Cardiac muscle cell (in vitro differentiated cells and primary cell): ENCODE measurements around the gene ZNF316. TPM values are rescaled to one million over a fixed set of nuclear protein-coding genes. Genes with fewer than 3 reads are reported as not detected.

Source experiments
- DNase-seq, 2 donors: peaks; one replicate each; pipeline versions ENCODE4 v3.0.0 to v3.0.0-alpha.2; 2010 to 2017; ENCODE audit warnings: low read depth in 1 of 2, low spot score in 1 of 2
- H3K27ac ChIP-seq: fragments of 200-600 bp; sonication (generic); 2 replicates; pipeline ENCODE4 v1.5.1; 2016
- H3K27me3 ChIP-seq: fragments of 200-600 bp; sonication (generic); 2 replicates; pipeline ENCODE4 v1.6.0; 2016; ENCODE audit warnings: control low read depth
- H3K36me3 ChIP-seq: fragments of 200-600 bp; sonication (generic); 2 replicates; pipeline ENCODE4 v1.5.1; 2016; ENCODE audit warnings: control low read depth
- H3K4me1 ChIP-seq: fragments of 200-600 bp; sonication (generic); 2 replicates; pipeline ENCODE4 v1.8.1; 2017; ENCODE audit warnings: low read depth, mild to moderate bottlenecking, mixed run types
- H3K4me3 ChIP-seq: fragments of 200-600 bp; sonication (generic); 2 replicates; pipeline ENCODE4 v1.5.1; 2016; ENCODE audit warnings: mild to moderate bottlenecking
- H3K9me3 ChIP-seq: fragments of 200-600 bp; sonication (generic); 2 replicates; pipeline ENCODE4 v1.5.1; 2017; ENCODE audit warnings: low read depth, mild to moderate bottlenecking, control low read depth
- polyA plus RNA-seq: library from polyadenylated mRNA; unstranded; fragments of >200 nt; fragmentation: Nextera tagmentation; extraction: Ambion mirVana; gene quantifications from 2 replicates; pipeline ENCODE4 v1.2.1, GENCODE V29; 2016
- total RNA-seq: library from RNA; depleted of rRNA; stranded (reverse); fragments of >200 nt; gene quantifications from 2 replicates; pipeline ENCODE4 v1.2.3, GENCODE V29; 2016
- TF ChIP-seq, protein P1 (sequence below): IDR thresholded peaks from 2 replicates; pipeline ENCODE4 v1.5.1; 2012; ENCODE audit warnings: low read depth, mild to moderate bottlenecking, low read length

ZNF316 gene
- total RNA-seq, result 21.3 and 40.6 TPM in 2 replicates
- polyA plus RNA-seq, result 24.9 and 26.6 TPM in 2 replicates

DNA sequence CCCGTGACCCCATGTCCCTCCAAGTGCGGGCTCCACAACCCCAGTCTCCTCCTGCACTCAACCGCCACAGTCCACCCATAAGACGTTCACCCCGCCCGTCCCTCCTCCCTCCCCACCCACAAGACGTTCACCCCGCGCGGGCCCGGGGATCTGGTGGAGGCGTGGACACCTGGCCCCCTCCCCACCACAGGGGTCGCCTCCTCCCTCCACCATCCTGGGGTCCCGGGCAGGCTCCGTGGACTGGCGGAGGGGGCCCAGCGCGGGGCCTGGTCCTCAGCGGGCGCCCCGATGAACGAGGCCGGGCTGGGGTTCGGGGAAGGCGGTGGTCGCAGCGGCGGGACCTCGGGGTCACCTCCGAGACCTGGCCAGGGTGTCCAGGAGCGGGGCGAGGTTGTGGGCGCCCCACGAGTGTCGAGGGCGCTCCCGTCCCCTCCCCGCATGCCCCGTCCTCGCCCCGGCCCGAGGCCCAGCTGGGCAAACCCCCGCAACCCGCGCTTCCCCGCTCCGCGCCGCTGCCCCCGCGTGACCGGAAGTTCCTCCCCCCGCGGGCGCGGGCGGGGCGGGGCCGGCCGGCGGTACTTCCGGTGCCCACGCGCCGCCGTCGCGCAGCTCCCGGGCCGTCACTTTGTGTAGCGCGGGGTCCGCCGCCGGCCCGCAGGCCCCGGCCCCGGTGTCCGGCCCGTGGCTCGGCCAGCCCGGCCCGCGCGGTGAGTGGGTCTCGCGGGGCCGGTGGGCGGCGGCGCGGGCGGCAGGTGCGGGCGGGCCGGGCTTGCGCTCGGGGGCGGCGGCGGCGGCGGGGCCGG, at the start of gene ZNF316:
TSS of gene ZNF316 (plus strand) at position 578 of the 803 bp plus-strand sequence. CDS start 5,092 bp downstream, outside the sequence.
- Histone ChIP-seq H3K27ac (peak within 1 kb of the TSS; percentile 50), H3K9me3 (no peaks in the 10 kb centered on the region)
- TF ChIP-seq, protein P1, sequence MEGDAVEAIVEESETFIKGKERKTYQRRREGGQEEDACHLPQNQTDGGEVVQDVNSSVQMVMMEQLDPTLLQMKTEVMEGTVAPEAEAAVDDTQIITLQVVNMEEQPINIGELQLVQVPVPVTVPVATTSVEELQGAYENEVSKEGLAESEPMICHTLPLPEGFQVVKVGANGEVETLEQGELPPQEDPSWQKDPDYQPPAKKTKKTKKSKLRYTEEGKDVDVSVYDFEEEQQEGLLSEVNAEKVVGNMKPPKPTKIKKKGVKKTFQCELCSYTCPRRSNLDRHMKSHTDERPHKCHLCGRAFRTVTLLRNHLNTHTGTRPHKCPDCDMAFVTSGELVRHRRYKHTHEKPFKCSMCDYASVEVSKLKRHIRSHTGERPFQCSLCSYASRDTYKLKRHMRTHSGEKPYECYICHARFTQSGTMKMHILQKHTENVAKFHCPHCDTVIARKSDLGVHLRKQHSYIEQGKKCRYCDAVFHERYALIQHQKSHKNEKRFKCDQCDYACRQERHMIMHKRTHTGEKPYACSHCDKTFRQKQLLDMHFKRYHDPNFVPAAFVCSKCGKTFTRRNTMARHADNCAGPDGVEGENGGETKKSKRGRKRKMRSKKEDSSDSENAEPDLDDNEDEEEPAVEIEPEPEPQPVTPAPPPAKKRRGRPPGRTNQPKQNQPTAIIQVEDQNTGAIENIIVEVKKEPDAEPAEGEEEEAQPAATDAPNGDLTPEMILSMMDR, result no peak

DNA sequence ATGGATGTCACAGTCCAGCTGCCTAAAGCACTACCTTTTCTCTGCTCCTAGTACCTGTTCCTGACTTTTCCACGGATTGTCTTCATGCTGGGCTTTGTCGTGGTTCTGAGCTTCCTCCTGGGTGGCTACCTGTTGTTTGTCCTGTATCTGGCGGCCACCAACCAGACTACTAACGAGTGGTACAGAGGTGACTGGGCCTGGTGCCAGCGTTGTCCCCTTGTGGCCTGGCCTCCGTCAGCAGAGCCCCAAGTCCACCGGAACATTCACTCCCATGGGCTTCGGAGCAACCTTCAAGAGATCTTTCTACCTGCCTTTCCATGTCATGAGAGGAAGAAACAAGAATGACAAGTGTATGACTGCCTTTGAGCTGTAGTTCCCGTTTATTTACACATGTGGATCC, 48.6 kb upstream of the ZNF316 start:
- no peaks in the 10 kb centered on the region for H3K9me3 ChIP-seq
- H3K4me1 ChIP-seq, result peaks cover 4% of the 10 kb centered on the region
- H3K27ac ChIP-seq, result no peak overlapping the region
- DNase-seq, result no peak
- TF ChIP-seq, protein P1, result no peak
- peaks cover 37% of the 10 kb centered on the region for H3K36me3 ChIP-seq
- no peak overlapping the region for H3K4me3 ChIP-seq
- no peaks in the 10 kb centered on the region for H3K27me3 ChIP-seq

More for the DNA sequence above, at the start of gene ZNF316:
- Histone ChIP-seq H3K27me3 (no peaks in the 10 kb centered on the region), H3K36me3 (peaks cover 3% of the 10 kb centered on the region), H3K4me1 (peaks cover 11% of the 10 kb centered on the region), H3K4me3 (peak within 1 kb of the TSS; percentile 93)
- DNase-seq, result peak; percentile 56 to 62

DNA sequence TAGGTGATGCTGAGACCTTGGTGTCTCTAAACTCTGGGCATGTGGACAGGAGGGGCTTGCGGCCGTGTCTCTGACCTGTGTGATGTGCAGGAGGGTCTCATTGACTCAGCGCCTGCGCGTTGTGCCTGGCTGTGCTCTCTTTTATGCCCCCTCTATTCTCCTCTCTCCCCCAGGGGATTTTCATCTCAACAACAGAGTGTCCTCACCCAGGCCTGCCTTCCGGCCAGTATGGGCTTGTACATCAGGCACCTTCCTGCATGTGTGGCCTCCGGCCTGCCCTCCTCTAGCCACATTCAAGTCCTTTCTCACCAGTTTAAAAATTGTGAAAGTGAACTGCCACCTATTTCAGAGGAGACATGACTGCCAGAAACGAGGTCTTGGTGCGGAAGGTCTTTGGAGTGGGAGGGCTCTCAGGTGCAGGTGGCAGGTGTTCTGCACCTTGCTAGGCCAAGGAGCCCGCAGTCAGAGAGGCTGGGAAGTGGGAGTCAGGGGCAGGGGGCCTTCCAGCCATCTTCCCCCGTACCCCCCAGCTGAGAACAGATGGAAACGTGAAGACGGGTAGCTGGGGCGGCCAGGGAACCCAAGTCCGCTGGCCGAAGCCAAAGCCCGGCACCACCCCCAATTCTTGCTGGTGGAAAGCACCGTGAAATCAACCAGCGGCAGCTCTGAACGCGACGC, 47.8 kb upstream of the ZNF316 start:
- TF ChIP-seq, protein P1, result no peak
- Histone ChIP-seq H3K36me3 (peaks cover 35% of the 10 kb centered on the region), H3K4me1 (peaks cover 4% of the 10 kb centered on the region), H3K9me3 (no peaks in the 10 kb centered on the region), H3K27ac (no peak overlapping the region), H3K27me3 (no peaks in the 10 kb centered on the region), H3K4me3 (no peak overlapping the region)
- DNase-seq, result no peak

DNA sequence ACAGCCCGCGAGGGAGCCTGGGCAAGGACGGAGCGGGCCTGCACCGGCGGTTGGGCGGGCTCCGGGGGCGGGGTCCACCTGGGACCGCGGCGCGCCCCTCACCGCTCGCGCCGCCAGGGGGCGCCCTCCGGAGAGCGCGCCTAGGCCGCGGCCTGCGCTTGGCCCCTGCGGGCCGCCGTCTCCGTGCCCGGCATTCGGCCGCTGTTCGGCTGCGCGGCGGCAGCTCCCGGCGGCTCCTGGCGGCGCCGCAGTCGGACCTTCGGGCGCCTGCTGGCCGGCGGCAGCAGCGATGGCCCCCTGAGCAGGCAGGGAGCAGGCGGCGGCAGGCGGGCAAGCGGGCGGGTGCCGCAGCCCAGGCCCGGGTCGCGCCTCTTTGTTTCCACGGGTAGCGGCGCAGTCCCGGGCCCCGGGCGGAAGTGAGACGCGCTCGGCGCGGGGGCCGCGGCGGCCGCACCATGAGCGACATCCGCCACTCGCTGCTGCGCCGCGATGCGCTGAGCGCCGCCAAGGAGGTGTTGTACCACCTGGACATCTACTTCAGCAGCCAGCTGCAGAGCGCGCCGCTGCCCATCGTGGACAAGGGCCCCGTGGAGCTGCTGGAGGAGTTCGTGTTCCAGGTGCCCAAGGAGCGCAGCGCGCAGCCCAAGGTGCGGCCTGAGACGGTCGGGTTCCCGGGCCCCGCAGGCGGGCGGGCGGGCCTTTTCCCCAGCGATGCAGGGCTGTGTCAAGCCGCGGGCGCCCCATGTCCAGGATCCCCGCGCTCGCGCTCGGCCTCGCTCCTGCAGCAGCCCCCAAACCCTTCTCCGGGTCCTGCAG, 47.1 kb upstream of the ZNF316 start, which contains the start of gene INTS15:
TSS of gene INTS15 (plus strand) at position 193 of the 816 bp plus-strand sequence. CDS start at position 456, 263 bp downstream.
- Histone ChIP-seq H3K9me3 (no peaks in the 10 kb centered on the region), H3K4me1 (peaks cover 4% of the 10 kb centered on the region), H3K27ac (peak within 1 kb of the TSS; percentile 94), H3K36me3 (peaks cover 34% of the 10 kb centered on the region), H3K4me3 (peak within 1 kb of the TSS; percentile 81), H3K27me3 (no peaks in the 10 kb centered on the region)
- TF ChIP-seq, protein P1, result peak; percentile 26
- peak; percentile 88 to 91 for DNase-seq

DNA sequence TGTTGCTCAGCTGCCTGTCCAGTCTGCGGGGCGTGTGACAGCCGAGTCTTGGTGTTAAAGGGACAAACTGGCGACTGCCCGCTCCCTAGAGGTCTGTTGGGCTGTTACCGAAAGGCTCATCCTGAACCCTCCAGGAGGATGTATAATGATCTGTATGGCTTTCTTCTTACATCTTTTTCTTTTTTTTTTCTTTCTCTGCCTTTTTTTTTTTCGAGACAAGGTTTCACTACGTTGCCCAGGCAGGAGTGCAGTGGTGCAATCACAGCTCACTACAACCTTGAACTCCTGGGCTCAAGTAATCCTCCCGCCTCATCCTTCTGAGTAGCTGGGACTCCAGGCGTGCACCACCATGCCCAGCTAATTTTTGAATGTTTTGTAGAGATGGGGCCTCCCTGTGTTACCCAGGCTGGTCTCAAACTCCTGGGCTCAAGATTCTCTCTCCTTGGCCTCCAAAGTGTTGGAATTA, 46.4 kb upstream of the ZNF316 start:
- Histone ChIP-seq H3K4me3 (peak overlapping the region; percentile 81), H3K27me3 (no peaks in the 10 kb centered on the region), H3K27ac (peak overlapping the region; percentile 94), H3K9me3 (no peaks in the 10 kb centered on the region), H3K36me3 (peaks cover 35% of the 10 kb centered on the region), H3K4me1 (peaks cover 4% of the 10 kb centered on the region)
- TF ChIP-seq, protein P1, result no peak
- DNase-seq, result no peak
